HepG2 (cell line): ENCODE measurements around the gene SLC9A5. TPM values are rescaled to one million over a fixed set of nuclear protein-coding genes. Genes with fewer than 3 reads are reported as not detected.
A peak's percentile ranks its signal among the peaks of the same experiment; 100 is the strongest.

ENCODE experiments used
- CHD4 ChIP-seq: fragments of 200-600 bp; sonication (generic); IDR thresholded peaks from 2 replicates; pipeline ENCODE4 v1.7.0; 2017; ENCODE audit warnings: mild to moderate bottlenecking, low read length, borderline replicate concordance
- DR1 ChIP-seq: sonication (generic); formaldehyde crosslinking; IDR thresholded peaks from 2 replicates; pipeline ENCODE4 v1.8.0; 2021; ENCODE audit warnings: mild to moderate bottlenecking, missing genetic modification reagents, inconsistent platforms
- EHMT2 ChIP-seq: fragments of 200-600 bp; sonication (generic); IDR thresholded peaks from 2 replicates; pipeline ENCODE4 v1.7.0; 2017; ENCODE audit warnings: antibody characterized with exemption, low read depth, low read length, borderline replicate concordance
- FOXA1 ChIP-seq, 2 experiments: fragments of 450-650 bp in 1 of 2; sonication (generic) in 1 of 2; formaldehyde crosslinking in 1 of 2; IDR thresholded peaks; 2 replicates each; pipeline versions ENCODE4 v1.4.0 to v1.6.1; 2016 to 2020; ENCODE audit warnings: missing genetic modification reagents in 1 of 2
- FOXC1 ChIP-seq: sonication (generic); formaldehyde crosslinking; IDR thresholded peaks from 2 replicates; pipeline ENCODE4 v1.8.0; 2022; ENCODE audit warnings: mild to moderate bottlenecking, missing genetic modification reagents, borderline replicate concordance
- GATAD1 ChIP-seq: IDR thresholded peaks from 2 replicates; pipeline ENCODE4 v1.6.1; 2016; ENCODE audit warnings: missing genetic modification reagents, missing compliant biosample characterization
- KLF9 ChIP-seq: IDR thresholded peaks from 2 replicates; pipeline ENCODE4 v1.6.1; 2016; ENCODE audit warnings: low read depth
- MED1 ChIP-seq: sonication (generic); formaldehyde crosslinking; IDR thresholded peaks from 2 replicates; pipeline ENCODE4 v1.4.0; 2020; ENCODE audit warnings: missing genetic modification reagents
- MYC ChIP-seq: sonication (generic); formaldehyde crosslinking; IDR thresholded peaks from 2 replicates; pipeline ENCODE4 v1.9.0; 2021; ENCODE audit warnings: missing genetic modification reagents, borderline replicate concordance
- NFYB ChIP-seq: sonication (generic); formaldehyde crosslinking; IDR thresholded peaks from 2 replicates; pipeline ENCODE4 v1.4.0; 2020; ENCODE audit warnings: missing genetic modification reagents
- POLR2AphosphoS5 ChIP-seq: IDR thresholded peaks from 2 replicates; pipeline ENCODE4 v1.6.1; 2012; ENCODE audit warnings: low read depth, low read length
- SRY ChIP-seq: sonication (generic); formaldehyde crosslinking; IDR thresholded peaks from 2 replicates; pipeline ENCODE4 v1.8.0; 2022; ENCODE audit warnings: mild to moderate bottlenecking, missing genetic modification reagents
- SUZ12 ChIP-seq: fragments of 150-350 bp; IDR thresholded peaks from 2 replicates; pipeline ENCODE4 v1.6.1; 2014; ENCODE audit warnings: low read depth, low read length
- ZNF546 ChIP-seq: sonication (generic); formaldehyde crosslinking; conservative IDR thresholded peaks from 2 replicates; pipeline ENCODE4 v1.8.1; 2023; ENCODE audit warnings: mild to moderate bottlenecking, missing genetic modification reagents
- ZNF552 ChIP-seq: sonication (generic); formaldehyde crosslinking; IDR thresholded peaks from 2 replicates; pipeline ENCODE4 v1.9.0; 2022; ENCODE audit warnings: missing genetic modification reagents, mild to moderate bottlenecking, borderline replicate concordance
- ZNF598 ChIP-seq: sonication (generic); formaldehyde crosslinking; IDR thresholded peaks from 2 replicates; pipeline ENCODE4 v1.5.1; 2020; ENCODE audit warnings: mild to moderate bottlenecking, missing genetic modification reagents, borderline replicate concordance
- polyA plus RNA-seq, 8 experiments: library from polyadenylated mRNA; depleted of rRNA in 3 of 8; stranded (reverse) in 7 of 8; unstranded in 1 of 8; fragments of >200 nt; fragmentation: Illumina TruSeq in 4 of 8; extraction: Trizol in 4 of 8; gene quantifications; 2 replicates each; pipeline versions ENCODE4 v1.2.1 to v1.2.3, GENCODE V29; 2011 to 2016; ENCODE audit warnings: low read depth in 4 of 8, missing spikeins in 1 of 8, mixed read lengths in 1 of 8; ENCODE audit not compliant: insufficient read depth in 1 of 8
- total RNA-seq, 5 experiments: library from RNA; depleted of rRNA; stranded (reverse); fragments of >200 nt; fragmentation: Illumina TruSeq; extraction: Trizol; gene quantifications; 2 replicates each; pipeline ENCODE4 v1.2.3, GENCODE V29; 2016; ENCODE audit warnings: low read depth in 1 of 5
- TF ChIP-seq, protein P1 (sequence below): sonication (generic); formaldehyde crosslinking; IDR thresholded peaks from 2 replicates; pipeline ENCODE4 v1.9.0; 2021; ENCODE audit warnings: missing genetic modification reagents, borderline replicate concordance
- TF ChIP-seq, protein P2 (sequence below): sonication (generic); formaldehyde crosslinking; IDR thresholded peaks from 2 replicates; pipeline ENCODE4 v1.4.0; 2020; ENCODE audit warnings: mild to moderate bottlenecking, missing genetic modification reagents, borderline replicate concordance
- TF ChIP-seq, protein P3 (sequence below): sonication (generic); formaldehyde crosslinking; IDR thresholded peaks from 2 replicates; pipeline ENCODE4 v1.5.0; 2020; ENCODE audit warnings: missing genetic modification reagents
- TF ChIP-seq, protein P4 (sequence below): sonication (generic); formaldehyde crosslinking; IDR thresholded peaks from 2 replicates; pipeline ENCODE4 v1.8.1; 2022; ENCODE audit warnings: mild to moderate bottlenecking, missing genetic modification reagents
- TF ChIP-seq, protein P5 (sequence below): sonication (generic); formaldehyde crosslinking; IDR thresholded peaks from 2 replicates; pipeline ENCODE4 v1.5.1; 2020; ENCODE audit warnings: missing genetic modification reagents, mild to moderate bottlenecking, borderline replicate concordance

SLC9A5 gene
- total and polyA plus RNA-seq, 2 of the 13 experiments (the other 11 are each of a cell fraction or from before 2014, with no cell fraction given): 0.58 to 1.4 TPM

DNA sequence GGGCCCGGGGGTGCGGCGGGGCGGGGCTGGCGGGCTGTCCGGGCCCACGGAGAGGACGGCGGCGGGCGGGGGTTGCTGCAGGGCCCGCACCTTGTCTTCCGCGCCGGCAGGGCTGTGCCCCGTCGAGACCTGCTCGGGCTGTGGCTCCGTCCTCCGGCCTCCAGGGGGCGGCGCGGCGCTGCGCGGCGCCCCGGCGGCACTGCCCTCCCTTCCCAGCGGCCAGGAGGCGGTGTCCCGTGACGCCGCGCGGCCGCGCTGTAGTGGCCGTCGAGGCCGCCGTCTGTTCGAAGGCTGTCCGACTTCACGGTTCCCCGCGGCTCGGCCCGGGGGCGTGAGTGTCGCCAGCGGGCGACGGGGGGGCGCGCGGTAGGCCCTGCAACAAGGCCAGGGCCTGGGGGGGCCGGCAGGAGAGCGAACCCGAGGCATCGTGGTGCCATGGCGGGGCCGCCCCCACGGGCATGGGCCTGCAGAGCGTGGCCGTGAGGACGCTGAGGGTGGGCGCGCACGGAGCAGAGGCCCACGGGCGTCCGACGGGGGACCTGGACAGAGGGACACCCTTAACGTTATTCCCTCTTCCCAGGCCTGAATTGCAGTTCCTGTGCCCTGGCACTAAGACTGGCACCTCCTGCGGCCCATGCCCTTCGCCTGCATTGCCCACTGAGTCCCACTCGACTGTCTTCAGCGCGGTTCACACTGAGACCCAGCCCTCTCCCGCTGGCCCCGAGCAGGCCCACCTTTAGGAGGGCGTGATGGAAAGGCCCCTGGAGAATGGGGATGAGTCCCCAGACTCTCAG lies 30.7 kb downstream of the SLC9A5 start, which contains the start of gene PLEKHG4 (continued):
- TF ChIP-seq ZNF546 (CRISPR knock-in tag) (peak; percentile 96; the same call in 1 of the 2 replicates), ZNF598 (CRISPR knock-in tag) (peak; percentile 79; the same call in 1 of the 2 replicates), NFYB (no peak), EHMT2 (no peak), POLR2AphosphoS5 (peak; percentile 51), MED1 (CRISPR knock-in tag) (peak; percentile 40; the same call in 1 of the 2 replicates), MYC (peak; percentile 11; the same call in 1 of the 2 replicates), SUZ12 (no peak), ZNF552 (peak; percentile 36; the same call in 1 of the 2 replicates), KLF9 (CRISPR knock-in tag) (no peak), GATAD1 (CRISPR knock-in tag) (peak; percentile 78), FOXC1 (CRISPR knock-in tag) (no peak; the same call in 1 of the 2 replicates), CHD4 (no peak), SRY (peak; percentile 48), FOXA1 (IDR thresholded peaks at IDR 0.05) (no peak), FOXA1 (CRISPR knock-in tag; IDR thresholded peaks at IDR 0.05) (no peak), DR1 (CRISPR knock-in tag) (no peak; the same call in 1 of the 2 replicates)
- TF ChIP-seq, protein P1, sequence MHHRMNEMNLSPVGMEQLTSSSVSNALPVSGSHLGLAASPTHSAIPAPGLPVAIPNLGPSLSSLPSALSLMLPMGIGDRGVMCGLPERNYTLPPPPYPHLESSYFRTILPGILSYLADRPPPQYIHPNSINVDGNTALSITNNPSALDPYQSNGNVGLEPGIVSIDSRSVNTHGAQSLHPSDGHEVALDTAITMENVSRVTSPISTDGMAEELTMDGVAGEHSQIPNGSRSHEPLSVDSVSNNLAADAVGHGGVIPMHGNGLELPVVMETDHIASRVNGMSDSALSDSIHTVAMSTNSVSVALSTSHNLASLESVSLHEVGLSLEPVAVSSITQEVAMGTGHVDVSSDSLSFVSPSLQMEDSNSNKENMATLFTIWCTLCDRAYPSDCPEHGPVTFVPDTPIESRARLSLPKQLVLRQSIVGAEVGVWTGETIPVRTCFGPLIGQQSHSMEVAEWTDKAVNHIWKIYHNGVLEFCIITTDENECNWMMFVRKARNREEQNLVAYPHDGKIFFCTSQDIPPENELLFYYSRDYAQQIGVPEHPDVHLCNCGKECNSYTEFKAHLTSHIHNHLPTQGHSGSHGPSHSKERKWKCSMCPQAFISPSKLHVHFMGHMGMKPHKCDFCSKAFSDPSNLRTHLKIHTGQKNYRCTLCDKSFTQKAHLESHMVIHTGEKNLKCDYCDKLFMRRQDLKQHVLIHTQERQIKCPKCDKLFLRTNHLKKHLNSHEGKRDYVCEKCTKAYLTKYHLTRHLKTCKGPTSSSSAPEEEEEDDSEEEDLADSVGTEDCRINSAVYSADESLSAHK (CRISPR knock-in tag): no peak
- TF ChIP-seq, protein P2, sequence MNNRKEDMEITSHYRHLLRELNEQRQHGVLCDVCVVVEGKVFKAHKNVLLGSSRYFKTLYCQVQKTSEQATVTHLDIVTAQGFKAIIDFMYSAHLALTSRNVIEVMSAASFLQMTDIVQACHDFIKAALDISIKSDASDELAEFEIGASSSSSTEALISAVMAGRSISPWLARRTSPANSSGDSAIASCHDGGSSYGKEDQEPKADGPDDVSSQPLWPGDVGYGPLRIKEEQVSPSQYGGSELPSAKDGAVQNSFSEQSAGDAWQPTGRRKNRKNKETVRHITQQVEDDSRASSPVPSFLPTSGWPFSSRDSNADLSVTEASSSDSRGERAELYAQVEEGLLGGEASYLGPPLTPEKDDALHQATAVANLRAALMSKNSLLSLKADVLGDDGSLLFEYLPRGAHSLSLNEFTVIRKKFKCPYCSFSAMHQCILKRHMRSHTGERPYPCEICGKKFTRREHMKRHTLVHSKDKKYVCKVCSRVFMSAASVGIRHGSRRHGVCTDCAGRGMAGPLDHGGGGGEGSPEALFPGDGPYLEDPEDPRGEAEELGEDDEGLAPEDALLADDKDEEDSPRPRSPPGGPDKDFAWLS (CRISPR knock-in tag): no peak
- TF ChIP-seq, protein P3, sequence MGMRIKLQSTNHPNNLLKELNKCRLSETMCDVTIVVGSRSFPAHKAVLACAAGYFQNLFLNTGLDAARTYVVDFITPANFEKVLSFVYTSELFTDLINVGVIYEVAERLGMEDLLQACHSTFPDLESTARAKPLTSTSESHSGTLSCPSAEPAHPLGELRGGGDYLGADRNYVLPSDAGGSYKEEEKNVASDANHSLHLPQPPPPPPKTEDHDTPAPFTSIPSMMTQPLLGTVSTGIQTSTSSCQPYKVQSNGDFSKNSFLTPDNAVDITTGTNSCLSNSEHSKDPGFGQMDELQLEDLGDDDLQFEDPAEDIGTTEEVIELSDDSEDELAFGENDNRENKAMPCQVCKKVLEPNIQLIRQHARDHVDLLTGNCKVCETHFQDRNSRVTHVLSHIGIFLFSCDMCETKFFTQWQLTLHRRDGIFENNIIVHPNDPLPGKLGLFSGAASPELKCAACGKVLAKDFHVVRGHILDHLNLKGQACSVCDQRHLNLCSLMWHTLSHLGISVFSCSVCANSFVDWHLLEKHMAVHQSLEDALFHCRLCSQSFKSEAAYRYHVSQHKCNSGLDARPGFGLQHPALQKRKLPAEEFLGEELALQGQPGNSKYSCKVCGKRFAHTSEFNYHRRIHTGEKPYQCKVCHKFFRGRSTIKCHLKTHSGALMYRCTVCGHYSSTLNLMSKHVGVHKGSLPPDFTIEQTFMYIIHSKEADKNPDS (CRISPR knock-in tag): peak; percentile 48; the same call in 1 of the 2 replicates
- TF ChIP-seq, protein P4, sequence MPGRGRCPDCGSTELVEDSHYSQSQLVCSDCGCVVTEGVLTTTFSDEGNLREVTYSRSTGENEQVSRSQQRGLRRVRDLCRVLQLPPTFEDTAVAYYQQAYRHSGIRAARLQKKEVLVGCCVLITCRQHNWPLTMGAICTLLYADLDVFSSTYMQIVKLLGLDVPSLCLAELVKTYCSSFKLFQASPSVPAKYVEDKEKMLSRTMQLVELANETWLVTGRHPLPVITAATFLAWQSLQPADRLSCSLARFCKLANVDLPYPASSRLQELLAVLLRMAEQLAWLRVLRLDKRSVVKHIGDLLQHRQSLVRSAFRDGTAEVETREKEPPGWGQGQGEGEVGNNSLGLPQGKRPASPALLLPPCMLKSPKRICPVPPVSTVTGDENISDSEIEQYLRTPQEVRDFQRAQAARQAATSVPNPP: no peak; the same call in 1 of the 2 replicates
- TF ChIP-seq, protein P5, sequence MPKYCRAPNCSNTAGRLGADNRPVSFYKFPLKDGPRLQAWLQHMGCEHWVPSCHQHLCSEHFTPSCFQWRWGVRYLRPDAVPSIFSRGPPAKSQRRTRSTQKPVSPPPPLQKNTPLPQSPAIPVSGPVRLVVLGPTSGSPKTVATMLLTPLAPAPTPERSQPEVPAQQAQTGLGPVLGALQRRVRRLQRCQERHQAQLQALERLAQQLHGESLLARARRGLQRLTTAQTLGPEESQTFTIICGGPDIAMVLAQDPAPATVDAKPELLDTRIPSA: no peak
